ENCODE data around the gene COL1A2. TPM values are rescaled to one million over a fixed set of nuclear protein-coding genes. Genes with fewer than 3 reads are reported as not detected.

Gene COL1A2
- total RNA-seq = not detected

DNA sequence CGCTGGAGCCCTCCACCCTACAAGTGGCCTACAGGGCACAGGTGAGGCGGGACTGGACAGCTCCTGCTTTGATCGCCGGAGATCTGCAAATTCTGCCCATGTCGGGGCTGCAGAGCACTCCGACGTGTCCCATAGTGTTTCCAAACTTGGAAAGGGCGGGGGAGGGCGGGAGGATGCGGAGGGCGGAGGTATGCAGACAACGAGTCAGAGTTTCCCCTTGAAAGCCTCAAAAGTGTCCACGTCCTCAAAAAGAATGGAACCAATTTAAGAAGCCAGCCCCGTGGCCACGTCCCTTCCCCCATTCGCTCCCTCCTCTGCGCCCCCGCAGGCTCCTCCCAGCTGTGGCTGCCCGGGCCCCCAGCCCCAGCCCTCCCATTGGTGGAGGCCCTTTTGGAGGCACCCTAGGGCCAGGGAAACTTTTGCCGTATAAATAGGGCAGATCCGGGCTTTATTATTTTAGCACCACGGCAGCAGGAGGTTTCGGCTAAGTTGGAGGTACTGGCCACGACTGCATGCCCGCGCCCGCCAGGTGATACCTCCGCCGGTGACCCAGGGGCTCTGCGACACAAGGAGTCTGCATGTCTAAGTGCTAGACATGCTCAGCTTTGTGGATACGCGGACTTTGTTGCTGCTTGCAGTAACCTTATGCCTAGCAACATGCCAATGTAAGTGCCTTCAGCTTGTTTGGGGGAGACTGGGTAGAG is at the start of gene COL1A2:
Gene COL1A2, plus strand, starts transcription at position 459 of the 704 bp plus-strand sequence. Its CDS starts 137 bp downstream, at position 596.
- H3K4me1 Mint-ChIP-seq = peaks cover 5% of the 10 kb centered on the region
- no peak for ATAC-seq (replicated peaks)
- peak within 1 kb of the TSS; percentile 46 for H3K4me3 Mint-ChIP-seq
- no peaks in the 10 kb centered on the region for H3K36me3 Mint-ChIP-seq (ENCODE audit: low read depth)
- no peak within 1 kb of the TSS for H3K27ac Mint-ChIP-seq
- H3K9me3 Mint-ChIP-seq = no peaks in the 10 kb centered on the region
- H3K27me3 Mint-ChIP-seq = peaks cover 46% of the 10 kb centered on the region

DNA sequence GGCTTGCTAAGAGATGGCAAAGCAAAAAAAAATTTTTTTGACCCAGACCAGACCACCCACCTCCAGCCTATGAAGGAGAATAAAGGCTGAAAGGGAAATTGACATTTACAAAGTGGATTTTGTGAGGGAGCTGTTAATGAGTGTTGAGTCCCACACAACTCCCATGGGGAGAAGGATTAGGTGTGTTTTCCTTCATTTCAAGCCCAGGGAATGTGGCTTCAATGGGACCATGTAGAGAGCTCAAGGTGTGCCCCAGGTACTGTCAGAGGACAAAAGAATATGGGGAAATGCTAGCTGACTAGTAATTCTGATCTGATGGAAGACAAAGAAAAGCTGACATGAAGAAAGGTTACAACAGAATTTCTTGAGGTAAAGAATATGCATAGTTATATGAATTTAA is 48.8 kb upstream of the COL1A2 start:
- H3K27ac Mint-ChIP-seq = no peak overlapping the region
- peaks cover 7% of the 10 kb centered on the region for H3K27me3 Mint-ChIP-seq
- H3K9me3 Mint-ChIP-seq = peaks cover under 1% of the 10 kb centered on the region
- H3K4me1 Mint-ChIP-seq = no peaks in the 10 kb centered on the region
- no peaks in the 10 kb centered on the region for H3K36me3 Mint-ChIP-seq (ENCODE audit: low read depth)
- no peak overlapping the region for H3K4me3 Mint-ChIP-seq
- ATAC-seq (replicated peaks) = no peak

DNA sequence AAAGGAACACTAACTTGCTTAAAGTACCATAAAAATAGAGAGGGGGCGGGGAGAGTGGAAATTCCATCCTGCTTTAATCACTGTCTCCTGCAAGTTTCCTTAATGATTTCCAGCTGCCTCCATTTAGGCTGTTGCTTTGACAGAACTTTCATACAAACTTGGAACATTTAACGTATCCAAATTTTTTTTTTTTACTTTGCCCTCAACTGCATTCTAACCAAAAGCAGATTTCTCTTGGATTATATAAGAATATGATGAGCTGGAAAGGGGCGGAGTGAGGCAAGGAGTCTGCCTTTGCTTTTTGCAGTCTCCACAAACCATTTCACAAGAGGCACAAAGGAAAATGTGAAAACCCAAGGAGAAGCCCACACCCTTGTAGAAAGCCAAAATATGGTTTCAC is 46.6 kb upstream of the COL1A2 start:
- Mint-ChIP-seq H3K27me3 (peaks cover 12% of the 10 kb centered on the region), H3K27ac (no peak overlapping the region), H3K4me1 (no peaks in the 10 kb centered on the region), H3K9me3 (peaks cover 3% of the 10 kb centered on the region), H3K36me3 (ENCODE audit: low read depth) (no peaks in the 10 kb centered on the region), H3K4me3 (no peak overlapping the region)
- no peak for ATAC-seq (replicated peaks)

DNA sequence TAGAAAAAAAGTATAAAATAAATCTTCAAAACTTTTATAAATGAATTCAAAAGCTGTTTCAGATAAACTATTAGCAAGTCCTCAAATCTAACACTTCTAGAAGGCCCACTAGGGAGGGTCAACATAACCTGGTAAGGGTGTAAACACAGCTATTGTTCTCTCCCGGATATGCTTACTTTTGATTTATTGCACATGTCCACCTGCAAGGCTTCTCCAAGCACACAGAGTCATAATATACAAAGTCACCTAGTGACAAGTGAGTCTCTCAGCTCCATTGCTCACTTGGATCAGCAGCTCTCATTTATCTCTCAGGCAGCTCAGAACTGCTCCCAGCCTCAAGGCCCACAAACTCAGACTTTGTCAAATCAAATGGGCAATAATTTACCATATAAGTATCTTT is 44.0 kb upstream of the COL1A2 start:
- ATAC-seq (replicated peaks) = no peak
- H3K4me1 Mint-ChIP-seq = no peaks in the 10 kb centered on the region
- peaks cover 19% of the 10 kb centered on the region for H3K27me3 Mint-ChIP-seq
- no peak overlapping the region for H3K4me3 Mint-ChIP-seq
- H3K36me3 Mint-ChIP-seq (ENCODE audit: low read depth) = no peaks in the 10 kb centered on the region
- no peak overlapping the region for H3K27ac Mint-ChIP-seq
- H3K9me3 Mint-ChIP-seq = peaks cover 3% of the 10 kb centered on the region

DNA sequence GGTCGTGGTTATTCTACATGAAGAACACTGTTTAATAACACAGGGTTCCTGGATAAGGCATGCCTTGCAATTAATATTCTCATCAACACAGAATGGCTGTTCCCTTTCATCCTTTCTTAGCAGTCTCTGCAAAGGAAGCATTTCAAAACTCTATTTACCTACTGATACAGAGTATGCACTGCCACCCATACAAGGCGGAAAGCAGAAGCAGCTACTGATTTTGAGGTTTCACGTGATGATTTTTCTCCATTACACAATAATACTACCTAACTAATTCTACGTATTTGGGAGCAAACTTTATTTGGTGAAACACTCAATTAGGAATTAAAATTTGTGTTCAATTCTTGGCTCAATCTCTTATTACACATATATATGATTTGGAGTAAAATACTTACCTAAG is 43.0 kb upstream of the COL1A2 start:
- Mint-ChIP-seq H3K36me3 (ENCODE audit: low read depth) (no peaks in the 10 kb centered on the region), H3K27me3 (peaks cover 17% of the 10 kb centered on the region), H3K4me1 (no peaks in the 10 kb centered on the region), H3K9me3 (peaks cover 3% of the 10 kb centered on the region), H3K4me3 (no peak overlapping the region), H3K27ac (no peak overlapping the region)
- ATAC-seq (replicated peaks) = no peak

DNA sequence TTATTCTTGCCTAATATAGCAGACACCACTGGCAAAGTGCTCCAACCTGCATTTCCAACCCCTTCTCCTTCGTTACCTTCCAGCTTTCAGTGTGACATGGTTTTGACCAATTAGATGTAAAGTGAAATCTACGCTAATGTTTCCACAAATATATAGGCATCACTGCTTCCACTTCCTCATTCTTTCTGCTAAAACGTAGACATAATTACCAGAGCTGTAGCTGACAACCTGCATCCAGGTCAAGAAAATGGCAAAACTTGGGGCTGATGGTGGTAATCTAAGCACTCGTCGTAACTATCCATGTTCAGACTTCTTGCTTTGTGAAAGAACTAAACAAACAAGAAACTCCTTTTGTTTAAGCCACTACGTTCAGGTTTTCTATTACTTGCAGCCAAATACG is 41.8 kb upstream of the COL1A2 start:
- no peaks in the 10 kb centered on the region for H3K4me1 Mint-ChIP-seq
- peaks cover 3% of the 10 kb centered on the region for H3K9me3 Mint-ChIP-seq
- no peaks in the 10 kb centered on the region for H3K36me3 Mint-ChIP-seq (ENCODE audit: low read depth)
- H3K4me3 Mint-ChIP-seq = no peak overlapping the region
- no peak overlapping the region for H3K27ac Mint-ChIP-seq
- peaks cover 17% of the 10 kb centered on the region for H3K27me3 Mint-ChIP-seq
- ATAC-seq (replicated peaks) = no peak

DNA sequence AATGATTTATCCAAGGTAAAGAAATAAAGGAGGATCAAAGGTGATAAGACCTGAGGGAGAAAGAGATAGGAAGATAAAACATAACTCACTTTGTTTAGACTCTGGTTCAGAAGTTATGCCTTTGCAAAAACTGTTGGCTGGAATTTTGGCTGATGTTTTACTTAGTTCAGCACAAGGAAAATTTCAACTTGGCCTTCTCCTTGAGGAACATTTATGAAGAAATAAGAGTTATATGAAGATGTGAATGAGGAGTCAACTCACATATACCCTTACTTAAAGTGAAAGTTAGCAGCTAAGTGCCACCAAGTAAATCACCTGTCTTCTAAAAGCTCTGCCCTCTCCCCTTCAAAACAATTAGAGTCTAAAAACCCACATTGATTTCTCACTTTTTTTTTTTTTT is 39.7 kb upstream of the COL1A2 start:
- H3K36me3 Mint-ChIP-seq (ENCODE audit: low read depth) = no peaks in the 10 kb centered on the region
- H3K9me3 Mint-ChIP-seq = peaks cover 3% of the 10 kb centered on the region
- H3K4me3 Mint-ChIP-seq = no peak overlapping the region
- H3K27ac Mint-ChIP-seq = no peak overlapping the region
- H3K4me1 Mint-ChIP-seq = no peaks in the 10 kb centered on the region
- H3K27me3 Mint-ChIP-seq = peaks cover 17% of the 10 kb centered on the region
- no peak for ATAC-seq (replicated peaks)

DNA sequence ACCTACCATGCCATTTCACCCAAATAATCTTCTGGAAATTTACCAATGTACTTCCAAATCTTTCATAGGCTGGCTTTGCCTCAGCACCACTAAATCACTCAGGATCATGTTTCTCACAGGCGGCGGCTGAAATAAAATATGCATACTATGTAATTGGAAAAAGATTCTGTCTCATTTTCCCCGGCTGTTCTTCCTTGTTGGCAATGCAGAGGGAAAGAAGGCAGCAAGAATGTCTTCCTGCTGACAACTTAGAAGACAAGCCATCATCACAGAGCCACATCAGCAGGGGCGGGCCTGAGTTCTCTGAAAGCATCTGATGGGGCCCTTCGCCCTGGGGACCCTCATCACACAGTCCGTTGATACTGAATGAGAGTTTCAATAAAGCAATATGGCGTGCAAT is 39.2 kb upstream of the COL1A2 start:
- Mint-ChIP-seq H3K27ac (no peak overlapping the region), H3K4me3 (no peak overlapping the region), H3K4me1 (no peaks in the 10 kb centered on the region), H3K27me3 (peaks cover 17% of the 10 kb centered on the region), H3K9me3 (peaks cover 3% of the 10 kb centered on the region), H3K36me3 (ENCODE audit: low read depth) (no peaks in the 10 kb centered on the region)
- ATAC-seq (replicated peaks) = no peak

DNA sequence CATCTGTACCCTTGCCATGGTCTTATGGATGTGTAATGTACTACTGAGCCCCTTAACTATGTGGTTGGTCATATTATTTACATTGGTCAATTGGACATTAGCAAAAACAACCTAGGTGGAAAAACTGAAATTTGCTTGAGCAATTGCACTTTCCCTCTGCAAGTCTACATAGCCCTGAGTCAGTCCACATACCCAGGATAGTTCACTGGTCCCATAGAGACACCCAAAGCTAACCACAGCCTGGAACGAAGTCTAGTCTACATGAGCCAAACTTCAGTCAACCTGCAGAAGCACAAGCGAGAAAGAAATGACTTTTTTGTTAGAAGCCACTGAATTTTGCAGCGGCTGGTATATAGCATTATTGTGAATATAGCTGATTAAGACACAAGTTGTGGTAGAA is 37.6 kb upstream of the COL1A2 start:
- Mint-ChIP-seq H3K4me3 (no peak overlapping the region), H3K27ac (no peak overlapping the region), H3K9me3 (no peaks in the 10 kb centered on the region), H3K36me3 (ENCODE audit: low read depth) (no peaks in the 10 kb centered on the region), H3K4me1 (no peaks in the 10 kb centered on the region), H3K27me3 (peaks cover 11% of the 10 kb centered on the region)
- no peak for ATAC-seq (replicated peaks)

DNA sequence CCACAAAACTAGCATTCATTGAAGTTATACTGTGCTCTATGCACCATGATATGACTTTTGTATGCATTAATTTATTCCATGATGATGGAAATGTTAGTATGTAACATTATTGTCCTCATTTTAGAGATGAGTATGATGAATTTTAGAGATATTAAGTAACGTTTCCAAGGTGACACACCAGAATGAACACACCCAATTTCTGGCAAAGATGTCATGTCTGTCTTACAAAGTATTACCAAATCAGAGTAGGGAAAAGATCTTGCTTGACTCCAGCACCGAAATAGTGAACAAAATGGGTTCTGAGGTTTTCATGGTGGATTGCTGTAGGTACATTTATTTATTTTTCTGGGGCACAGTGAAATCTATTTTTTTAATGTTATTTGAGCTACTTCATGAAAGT is 33.8 kb upstream of the COL1A2 start:
- no peak overlapping the region for H3K27ac Mint-ChIP-seq
- no peaks in the 10 kb centered on the region for H3K9me3 Mint-ChIP-seq
- H3K4me3 Mint-ChIP-seq = no peak overlapping the region
- no peak for ATAC-seq (replicated peaks)
- no peaks in the 10 kb centered on the region for H3K4me1 Mint-ChIP-seq
- H3K27me3 Mint-ChIP-seq = peaks cover 12% of the 10 kb centered on the region
- no peaks in the 10 kb centered on the region for H3K36me3 Mint-ChIP-seq (ENCODE audit: low read depth)

DNA sequence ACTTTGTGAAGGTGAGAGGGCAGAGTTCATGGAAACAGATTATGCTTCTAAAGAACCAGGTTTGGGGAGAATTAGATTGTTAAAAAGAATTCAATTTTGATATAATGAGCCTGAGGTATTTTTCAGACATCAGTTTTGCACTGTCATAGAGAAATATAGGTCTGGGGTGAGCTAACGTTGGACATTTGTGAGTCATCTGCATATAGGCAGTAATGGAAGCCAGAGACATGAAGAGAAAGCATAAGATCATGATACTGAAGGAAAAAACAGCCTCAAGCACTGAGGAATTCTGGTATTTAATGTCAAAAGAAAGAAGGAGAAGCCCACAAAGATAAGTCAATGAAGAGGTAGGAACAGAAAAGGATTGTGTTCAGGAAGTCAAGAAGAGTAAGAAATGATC is 32.4 kb upstream of the COL1A2 start:
- Mint-ChIP-seq H3K9me3 (no peaks in the 10 kb centered on the region), H3K36me3 (ENCODE audit: low read depth) (no peaks in the 10 kb centered on the region), H3K27me3 (peaks cover 14% of the 10 kb centered on the region), H3K4me3 (no peak overlapping the region), H3K27ac (no peak overlapping the region), H3K4me1 (no peaks in the 10 kb centered on the region)
- ATAC-seq (replicated peaks) = no peak

DNA sequence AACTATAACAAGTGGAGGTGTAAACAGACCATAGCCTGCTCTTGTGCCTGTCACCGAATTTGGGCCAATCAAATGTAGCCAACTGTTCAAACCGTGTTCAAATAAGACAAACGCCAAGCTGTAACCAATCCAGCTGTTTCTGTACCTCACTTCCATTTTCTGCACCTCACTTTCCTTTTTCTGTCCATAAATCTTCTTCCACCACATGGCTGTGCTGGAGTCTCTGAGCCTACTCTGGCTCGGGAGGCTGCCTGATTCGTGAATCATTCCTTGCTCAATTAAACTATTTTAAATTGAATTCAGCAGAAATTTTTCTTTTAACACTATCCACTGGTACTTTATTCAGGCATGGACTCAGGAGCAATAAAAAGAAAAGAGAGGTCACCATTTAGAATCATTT is 29.9 kb upstream of the COL1A2 start:
- ATAC-seq (replicated peaks) = no peak
- Mint-ChIP-seq H3K27ac (no peak overlapping the region), H3K27me3 (peaks cover 15% of the 10 kb centered on the region), H3K4me1 (no peaks in the 10 kb centered on the region), H3K9me3 (no peaks in the 10 kb centered on the region), H3K36me3 (ENCODE audit: low read depth) (no peaks in the 10 kb centered on the region), H3K4me3 (no peak overlapping the region)

DNA sequence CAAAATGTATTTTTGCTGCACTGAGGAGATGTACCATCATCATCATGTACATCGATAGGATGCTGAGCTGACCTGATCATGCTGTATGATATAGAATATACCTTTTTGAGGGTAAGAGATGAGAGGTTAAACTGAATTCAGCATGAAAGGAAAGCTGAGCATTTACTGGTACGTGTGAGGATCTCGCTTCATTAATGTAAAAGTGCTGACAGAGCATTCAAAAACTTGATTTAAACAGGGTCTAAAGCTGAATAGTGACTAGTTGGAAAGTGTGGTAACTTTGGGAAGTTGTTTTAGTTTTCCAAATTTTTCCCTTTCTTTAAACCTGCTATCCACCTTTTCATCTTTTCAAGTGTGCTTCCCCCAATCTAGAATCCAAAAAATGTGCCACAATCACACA is 28.5 kb upstream of the COL1A2 start:
- no peak for ATAC-seq (replicated peaks)
- Mint-ChIP-seq H3K27me3 (peaks cover 20% of the 10 kb centered on the region), H3K4me1 (no peaks in the 10 kb centered on the region), H3K9me3 (no peaks in the 10 kb centered on the region), H3K4me3 (no peak overlapping the region), H3K36me3 (ENCODE audit: low read depth) (no peaks in the 10 kb centered on the region), H3K27ac (no peak overlapping the region)

DNA sequence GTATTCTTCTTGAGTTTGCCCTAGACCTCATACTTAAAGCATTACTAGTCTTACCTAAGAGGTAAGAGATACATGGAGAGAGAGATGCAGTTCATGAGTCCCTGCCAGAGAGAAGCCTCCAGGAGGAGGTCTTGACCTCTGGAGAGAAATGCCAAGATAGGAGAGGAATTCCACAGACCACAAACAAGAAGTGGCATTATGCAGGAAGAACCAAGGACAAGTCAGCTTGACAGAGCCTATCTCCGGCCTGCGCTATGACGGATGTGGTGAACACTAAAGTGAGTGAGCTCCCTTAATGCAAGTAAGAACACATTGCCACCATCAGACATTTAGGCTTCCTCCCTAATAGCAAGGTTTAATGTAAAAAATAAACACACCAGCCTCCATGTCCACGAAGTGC is 27.9 kb upstream of the COL1A2 start:
- Mint-ChIP-seq H3K27me3 (peaks cover 20% of the 10 kb centered on the region), H3K4me3 (no peak overlapping the region), H3K36me3 (ENCODE audit: low read depth) (no peaks in the 10 kb centered on the region), H3K4me1 (no peaks in the 10 kb centered on the region), H3K9me3 (no peaks in the 10 kb centered on the region), H3K27ac (no peak overlapping the region)
- ATAC-seq (replicated peaks) = no peak

DNA sequence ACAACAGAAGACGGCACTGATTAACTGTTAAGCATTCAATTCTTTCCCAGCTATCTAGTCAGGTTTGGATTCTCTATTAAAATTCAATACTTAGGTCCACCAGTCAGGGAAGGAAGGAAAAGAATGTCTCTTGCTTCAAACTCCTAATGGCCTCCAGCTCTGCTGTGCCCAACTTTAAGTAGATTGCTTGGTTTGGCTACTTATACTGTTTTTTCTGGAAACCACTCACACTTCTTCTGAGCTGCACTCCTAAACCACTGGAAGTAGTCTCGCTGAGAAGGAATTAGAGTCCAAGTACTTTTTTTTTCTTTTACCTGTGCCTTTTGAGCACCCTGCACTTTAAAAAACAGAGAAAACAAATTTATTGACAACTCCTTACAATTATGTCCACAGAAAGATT is 26.7 kb upstream of the COL1A2 start:
- Mint-ChIP-seq H3K36me3 (ENCODE audit: low read depth) (no peaks in the 10 kb centered on the region), H3K27ac (no peak overlapping the region), H3K27me3 (peaks cover 16% of the 10 kb centered on the region), H3K4me3 (no peak overlapping the region), H3K9me3 (no peaks in the 10 kb centered on the region), H3K4me1 (no peaks in the 10 kb centered on the region)
- no peak for ATAC-seq (replicated peaks)

DNA sequence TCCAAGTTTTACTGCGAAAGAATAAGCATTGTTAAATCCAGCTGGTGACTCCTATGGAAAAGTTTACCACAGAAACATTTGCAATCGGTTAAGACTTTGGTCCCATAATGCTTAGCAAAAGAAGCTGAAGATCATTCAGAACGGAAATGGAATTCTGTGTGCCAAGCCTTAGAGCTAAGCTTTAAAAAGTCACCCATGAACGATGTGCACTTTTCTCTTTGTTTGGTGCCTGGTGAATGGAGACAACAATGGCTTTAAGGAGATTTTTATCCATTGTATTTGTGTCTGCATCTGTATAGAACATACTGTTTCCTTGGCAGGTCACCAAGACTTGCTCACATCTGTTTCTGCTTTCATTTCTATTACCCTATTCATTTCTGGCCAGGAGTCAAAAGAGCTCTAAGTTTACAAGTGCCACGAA is 26.3 kb upstream of the COL1A2 start:
- Mint-ChIP-seq H3K9me3 (no peaks in the 10 kb centered on the region), H3K27ac (no peak overlapping the region), H3K4me3 (no peak overlapping the region), H3K36me3 (ENCODE audit: low read depth) (no peaks in the 10 kb centered on the region), H3K4me1 (no peaks in the 10 kb centered on the region), H3K27me3 (peaks cover 16% of the 10 kb centered on the region)
- ATAC-seq (replicated peaks) = no peak

Data from activated T-helper 17 cell treated with anti-CD3 and anti-CD28 coated beads, Interleukin-2, amount 50 U/mL, for 72 hours (primary cell).